GM12872 (cell line): ENCODE data around the gene C9orf40.

Experiments
- TF ChIP-seq, protein P1 (sequence below): IDR thresholded peaks from 3 replicates; pipeline ENCODE4 v1.5.1; 2011; ENCODE audit warnings: low read depth, mild to moderate bottlenecking, low read length, moderate library complexity; ENCODE audit not compliant: insufficient read depth

The C9orf40 gene

DNA sequence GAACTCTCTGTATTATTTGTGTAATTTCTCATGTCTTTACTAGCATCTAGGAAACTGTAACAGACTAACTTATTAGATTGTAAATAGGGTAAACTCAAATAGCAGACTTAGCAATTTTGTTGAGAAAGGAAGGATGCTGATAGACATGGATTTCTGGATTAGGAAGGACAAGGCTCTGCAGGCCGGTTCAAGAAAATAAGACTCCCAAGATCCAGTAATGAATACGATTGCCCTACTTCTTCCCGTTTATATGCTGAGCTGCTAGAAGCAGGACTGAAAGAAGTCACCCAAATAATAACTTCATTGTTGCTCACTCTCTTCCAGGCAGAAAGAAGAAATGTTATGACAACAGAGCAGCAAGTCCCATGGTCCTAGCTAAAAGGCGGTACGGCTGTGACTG is 22.8 kb upstream of the C9orf40 start:
- TF ChIP-seq, protein P1, sequence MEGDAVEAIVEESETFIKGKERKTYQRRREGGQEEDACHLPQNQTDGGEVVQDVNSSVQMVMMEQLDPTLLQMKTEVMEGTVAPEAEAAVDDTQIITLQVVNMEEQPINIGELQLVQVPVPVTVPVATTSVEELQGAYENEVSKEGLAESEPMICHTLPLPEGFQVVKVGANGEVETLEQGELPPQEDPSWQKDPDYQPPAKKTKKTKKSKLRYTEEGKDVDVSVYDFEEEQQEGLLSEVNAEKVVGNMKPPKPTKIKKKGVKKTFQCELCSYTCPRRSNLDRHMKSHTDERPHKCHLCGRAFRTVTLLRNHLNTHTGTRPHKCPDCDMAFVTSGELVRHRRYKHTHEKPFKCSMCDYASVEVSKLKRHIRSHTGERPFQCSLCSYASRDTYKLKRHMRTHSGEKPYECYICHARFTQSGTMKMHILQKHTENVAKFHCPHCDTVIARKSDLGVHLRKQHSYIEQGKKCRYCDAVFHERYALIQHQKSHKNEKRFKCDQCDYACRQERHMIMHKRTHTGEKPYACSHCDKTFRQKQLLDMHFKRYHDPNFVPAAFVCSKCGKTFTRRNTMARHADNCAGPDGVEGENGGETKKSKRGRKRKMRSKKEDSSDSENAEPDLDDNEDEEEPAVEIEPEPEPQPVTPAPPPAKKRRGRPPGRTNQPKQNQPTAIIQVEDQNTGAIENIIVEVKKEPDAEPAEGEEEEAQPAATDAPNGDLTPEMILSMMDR, result no peak

DNA sequence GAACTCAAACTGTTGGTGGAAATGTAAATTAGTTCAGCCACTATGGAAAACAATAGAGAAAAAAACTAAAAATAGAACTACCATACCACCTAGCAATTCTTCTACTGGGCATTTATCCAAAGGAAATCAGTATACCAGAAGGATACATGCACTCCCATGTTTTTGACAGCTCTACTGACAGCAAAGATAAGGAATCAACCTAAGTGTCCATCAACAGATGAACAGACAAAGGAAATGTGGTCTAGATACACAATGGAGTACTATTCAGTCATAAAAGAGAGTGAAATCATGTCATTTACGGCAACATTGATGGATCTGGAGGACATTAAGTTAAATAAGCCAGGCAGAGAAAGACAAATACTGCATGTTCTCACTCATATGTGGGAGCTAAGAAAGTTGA is 21.8 kb upstream of the C9orf40 start:
- TF ChIP-seq, protein P1, result no peak

DNA sequence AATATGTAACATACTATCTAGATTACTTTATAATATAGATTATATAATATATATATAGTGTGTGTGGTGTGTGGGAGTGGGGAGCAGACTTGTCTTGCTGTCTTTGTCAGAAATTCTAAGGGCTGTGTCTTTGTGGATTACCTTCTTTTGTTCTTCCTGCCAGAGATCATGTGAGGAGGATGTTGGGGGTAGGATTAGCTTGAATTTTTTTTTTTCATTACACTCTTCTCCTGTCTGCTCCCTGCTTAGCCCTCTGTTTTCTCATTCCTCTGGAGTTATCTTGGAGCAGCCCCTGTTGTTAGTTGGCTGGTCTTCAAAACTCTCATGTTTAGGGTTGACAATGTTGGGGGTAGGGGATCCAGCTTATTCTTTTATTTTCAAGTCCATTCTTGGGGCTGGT is 21.0 kb upstream of the C9orf40 start:
- TF ChIP-seq, protein P1, result no peak

DNA sequence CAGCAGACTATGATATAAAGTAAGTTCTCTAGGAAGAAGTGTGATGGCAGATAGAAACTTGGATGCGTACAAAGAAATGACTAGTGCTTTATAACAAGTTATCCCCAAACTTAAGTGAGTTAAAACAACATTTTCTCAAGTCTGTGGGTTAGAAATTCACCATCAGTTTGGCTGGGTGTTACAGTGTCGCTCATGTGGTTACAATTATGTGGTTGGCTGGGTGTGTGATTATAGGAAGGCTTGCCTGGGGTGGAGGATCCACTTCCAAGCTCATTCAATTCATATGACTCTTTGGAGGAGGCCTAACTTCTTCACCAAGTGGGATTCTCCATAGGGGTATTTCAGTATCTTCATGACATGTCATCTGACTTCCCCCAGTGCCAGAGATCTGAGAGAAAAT is 10.3 kb upstream of the C9orf40 start:
- TF ChIP-seq, protein P1, result no peak

DNA sequence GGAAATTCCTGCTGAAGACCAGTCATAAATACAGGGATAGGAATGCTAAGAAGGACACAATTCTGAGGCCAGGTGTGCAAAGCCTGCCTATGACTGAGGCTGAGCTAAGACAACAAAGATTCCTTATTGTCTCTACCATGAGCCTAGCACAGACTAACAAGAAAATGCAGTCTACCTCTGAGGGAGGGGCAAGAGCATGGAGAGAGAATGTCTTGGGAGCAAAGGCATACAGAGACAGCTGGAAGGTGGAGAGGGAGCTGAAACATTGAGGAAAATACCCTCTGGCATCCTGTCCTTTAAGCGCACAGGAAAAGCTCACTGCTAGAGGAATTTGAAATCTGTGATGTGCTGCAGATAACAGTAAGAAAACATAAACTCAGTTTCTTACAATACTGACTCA is 8.8 kb upstream of the C9orf40 start:
- TF ChIP-seq, protein P1, result no peak

DNA sequence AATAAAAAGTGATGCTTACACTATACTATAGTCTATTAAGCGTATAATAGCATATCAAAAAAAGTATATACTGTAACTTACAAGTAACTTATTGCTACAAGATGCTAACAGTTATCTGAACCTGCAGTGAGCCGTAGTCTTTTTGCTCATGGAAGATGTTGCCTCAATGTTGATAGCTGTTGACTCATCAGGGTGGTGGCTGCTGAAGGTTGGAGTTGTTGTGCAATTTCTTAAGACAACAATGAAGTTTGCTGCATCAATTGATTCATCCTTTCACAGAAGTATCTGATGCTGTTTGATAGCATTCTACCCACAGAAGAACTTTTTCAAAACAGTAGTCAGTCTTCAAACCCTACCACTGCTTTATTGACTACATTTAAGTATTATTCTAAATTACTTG is 7.8 kb upstream of the C9orf40 start:
- TF ChIP-seq, protein P1, result no peak

DNA sequence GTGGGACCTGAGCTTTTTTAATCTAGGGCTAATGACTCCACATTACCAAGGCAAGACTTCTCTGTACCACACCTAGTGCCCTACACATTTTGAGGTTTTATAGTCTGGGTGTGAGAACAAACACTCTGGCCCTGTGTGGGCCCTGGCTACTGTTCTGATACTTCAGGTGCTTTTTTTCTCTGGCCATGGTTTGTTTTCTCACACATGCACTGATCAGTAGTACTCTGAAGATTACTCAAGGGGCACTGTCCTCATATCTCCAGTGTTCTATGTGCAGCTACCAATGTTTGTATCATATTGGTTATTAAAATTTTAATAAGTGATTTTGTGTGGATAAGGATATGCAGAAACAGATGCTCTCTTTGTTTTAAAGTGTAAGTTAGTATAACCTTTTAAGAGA is 5.9 kb upstream of the C9orf40 start:
- TF ChIP-seq, protein P1, result no peak
